CD14-positive monocyte (primary cell): ENCODE results near the gene FBXO48. TPM values are rescaled to one million over a fixed set of nuclear protein-coding genes. Genes with fewer than 3 reads are reported as not detected.

ENCODE experiments used
- DNase-seq, 3 donors: peaks; one replicate each; pipeline ENCODE4 v3.0.0-alpha.2; 2011 to 2022
- H2AFZ ChIP-seq: 2 replicates; pipeline ENCODE4 v1.6.0; 2012; ENCODE audit warnings: mild to moderate bottlenecking, low read depth, low read length, inconsistent platforms; ENCODE audit not compliant: insufficient read depth, poor library complexity, severe bottlenecking
- H3K27ac ChIP-seq, 2 donors: 1 replicate in 1 of 2; 2 replicates in 1 of 2; pipeline ENCODE4 v1.5.1; 2012 to 2013; ENCODE audit warnings: low read length in 2 of 2, control low read depth in 1 of 2, inconsistent platforms in 1 of 2, low read depth in 1 of 2, mild to moderate bottlenecking in 1 of 2
- H3K27me3 ChIP-seq, 2 donors: one replicate each; pipeline versions ENCODE4 v1.6.0 to v1.6.1; 2011 to 2013; ENCODE audit warnings: low read length in 2 of 2; ENCODE audit not compliant: control insufficient read depth in 2 of 2, insufficient read depth in 2 of 2
- H3K36me3 ChIP-seq, 2 donors: replicated peaks in 1 of 2; 1 replicate in 1 of 2; 2 replicates in 1 of 2; pipeline versions ENCODE4 v1.5.1 to v1.6.1; 2012 to 2013; ENCODE audit warnings: low read length in 2 of 2, control low read depth in 1 of 2, inconsistent platforms in 1 of 2, mild to moderate bottlenecking in 1 of 2; ENCODE audit not compliant: insufficient read depth in 2 of 2, control insufficient read depth in 1 of 2
- H3K4me1 ChIP-seq, 2 donors: 1 replicate in 1 of 2; 2 replicates in 1 of 2; pipeline versions ENCODE4 v1.5.1 to v1.6.1; 2012 to 2013; ENCODE audit warnings: low read length in 2 of 2, control low read depth in 1 of 2, inconsistent platforms in 1 of 2, mild to moderate bottlenecking in 1 of 2, moderate library complexity in 1 of 2; ENCODE audit not compliant: insufficient read depth in 2 of 2, control insufficient read depth in 1 of 2
- H3K4me2 ChIP-seq: replicated peaks from 2 replicates; pipeline ENCODE3; 2012; ENCODE audit warnings: low read length, moderate library complexity, mild to moderate bottlenecking; ENCODE audit not compliant: poor library complexity, severe bottlenecking; ENCODE audit errors: extremely low read depth
- H3K4me3 ChIP-seq, 3 experiments: fragments of 200-600 bp in 1 of 3; sonication (generic) in 1 of 3; replicated peaks in 1 of 3; 1 replicate in 2 of 3; 2 replicates in 1 of 3; pipeline ENCODE4 v1.5.1; 2011 to 2013; ENCODE audit warnings: low read length in 3 of 3, mild to moderate bottlenecking in 3 of 3, control low read depth in 2 of 3, low read depth in 2 of 3, inconsistent platforms in 1 of 3, moderate library complexity in 1 of 3
- H3K79me2 ChIP-seq: 2 replicates; pipeline ENCODE4 v1.6.0; 2012; ENCODE audit warnings: mild to moderate bottlenecking, control low read depth, inconsistent platforms, low read length, moderate library complexity; ENCODE audit not compliant: insufficient read depth
- H3K9ac ChIP-seq: 2 replicates; pipeline ENCODE4 v1.6.0; 2017; ENCODE audit warnings: low read length, mild to moderate bottlenecking; ENCODE audit not compliant: insufficient read depth, poor library complexity, severe bottlenecking
- H3K9me3 ChIP-seq, 2 donors: replicated peaks in 1 of 2; 1 replicate in 1 of 2; 2 replicates in 1 of 2; pipeline versions ENCODE4 v1.5.1 to v1.6.1; 2012 to 2013; ENCODE audit warnings: low read length in 2 of 2, control low read depth in 1 of 2; ENCODE audit not compliant: control insufficient read depth in 1 of 2, insufficient read depth in 1 of 2
- H4K20me1 ChIP-seq: 2 replicates; pipeline ENCODE4 v1.6.0; 2012; ENCODE audit warnings: mild to moderate bottlenecking, low read length, control low read depth, moderate library complexity; ENCODE audit not compliant: insufficient read depth
- H3K27ac Mint-ChIP-seq, 7 donors: one replicate each; pipeline ENCODE4 v1.8.0; 2020; ENCODE audit warnings: mild to moderate bottlenecking in 7 of 7, mixed read lengths in 7 of 7, moderate library complexity in 6 of 7, inconsistent platforms in 2 of 7
- H3K27me3 Mint-ChIP-seq, 3 donors: one replicate each; pipeline ENCODE4 v1.8.0; 2021 to 2022; ENCODE audit warnings: low read depth in 3 of 3, mild to moderate bottlenecking in 3 of 3, mixed read lengths in 3 of 3, moderate library complexity in 3 of 3, inconsistent platforms in 1 of 3
- H3K36me3 Mint-ChIP-seq, 2 donors: one replicate each; pipeline ENCODE4 v1.8.0; 2020; ENCODE audit warnings: mixed read lengths in 2 of 2, inconsistent platforms in 1 of 2, mild to moderate bottlenecking in 1 of 2
- H3K4me1 Mint-ChIP-seq: one replicate; pipeline ENCODE4 v1.8.0; 2020; ENCODE audit warnings: mild to moderate bottlenecking, mixed read lengths
- H3K4me3 Mint-ChIP-seq, 2 donors: one replicate each; pipeline ENCODE4 v1.8.0; 2020; ENCODE audit warnings: mild to moderate bottlenecking in 2 of 2, mixed read lengths in 2 of 2, moderate library complexity in 1 of 2
- H3K9me3 Mint-ChIP-seq, 7 donors: one replicate each; pipeline ENCODE4 v1.8.0; 2020 to 2022; ENCODE audit warnings: mixed read lengths in 7 of 7, mild to moderate bottlenecking in 6 of 7, moderate library complexity in 6 of 7, inconsistent platforms in 2 of 7
- CTCF ChIP-seq: fragments of 200-600 bp; IDR thresholded peaks from one replicate; pipeline ENCODE4 v1.8.0; 2022; ENCODE audit warnings: antibody characterized with exemption, mild to moderate bottlenecking
- WGBS: methylation state at CpG from one replicate; pipeline ENCODE4 v1.1.5; 2013; ENCODE audit warnings: missing lambda C conversion rate; ENCODE audit not compliant: insufficient coverage; 5-methylcytosine and 5-hydroxymethylcytosine counted together
- intact Hi-C, 2 donors: fragments of 100-400 bp; cut with micrococcal nuclease; formaldehyde crosslinking; loops; one replicate each; pipeline versions ENCODE4 v1.15.0 to v1.15.1; 2023
- polyA plus RNA-seq, 3 donors: library from polyadenylated mRNA; depleted of rRNA in 1 of 3; unstranded in 2 of 3; stranded (reverse) in 1 of 3; fragments of 300-500 nt in 2 of 3; fragments of >200 nt in 1 of 3; fragmentation: Illumina TruSeq in 2 of 3; gene quantifications; 1 replicate in 2 of 3; 2 replicates in 1 of 3; pipeline ENCODE4 v1.2.3, GENCODE V29; 2012 to 2021

Gene FBXO48
- polyA plus RNA-seq, 3 donors, result 0.08 to 0.85 (median 0.31) TPM

- Mint-ChIP-seq H3K9me3 (peaks cover 0 to 3% (median under 1%) of the 10 kb centered on the region in 7 donors), H3K4me3 (no peak overlapping the region), H3K4me1 (peaks cover 29% of the 10 kb centered on the region), H3K27ac (no peak overlapping the region), H3K27me3 (no peaks in the 10 kb centered on the region), H3K36me3 (no peaks in the 10 kb centered on the region)
- Histone ChIP-seq H3K9me3 (peaks cover 0 to under 1% of the 10 kb centered on the region in 2 donors), H3K27ac (no peak overlapping the region), H2AFZ (no peak overlapping the region), H3K4me3 (no peak overlapping the region), H3K9ac (no peak overlapping the region), H3K4me1 (peaks cover 25 to 26% of the 10 kb centered on the region in 2 donors), H4K20me1 (no peaks in the 10 kb centered on the region), H3K27me3 (no peaks in the 10 kb centered on the region), H3K79me2 (peaks cover 2% of the 10 kb centered on the region), H3K36me3 (no peaks in the 10 kb centered on the region), H3K4me2 (no peak overlapping the region)
- WGBS, result no CpG with 5 or more reads among the region's 2 CpGs
- DNase-seq, result no peak
- intact Hi-C loops, result loop anchor here (1.0 to 10.0 kb wide), 4 partner anchors 75 to 320 kb away; partner anchors contain the start of gene PLEK (in 1 of the 2)
- peak; percentile 60 for TF ChIP-seq CTCF
Measured at GRCh38 chr2:68441994-68442322, 25.1 kb downstream of the FBXO48 start.

- Histone ChIP-seq H2AFZ (no peak overlapping the region), H3K9me3 (no peaks in the 10 kb centered on the region), H3K4me3 (peak overlapping the region in 1 of 3 experiments; percentile 28), H3K9ac (no peak overlapping the region), H3K4me2 (peak overlapping the region; percentile 38), H3K27me3 (no peaks in the 10 kb centered on the region), H3K79me2 (peaks cover 2% of the 10 kb centered on the region), H3K27ac (peak overlapping the region; percentile 39 to 69), H4K20me1 (no peaks in the 10 kb centered on the region), H3K4me1 (peaks cover 25 to 26% of the 10 kb centered on the region in 2 donors), H3K36me3 (no peaks in the 10 kb centered on the region)
- peak; percentile 90 for TF ChIP-seq CTCF
- DNase-seq, result peak; percentile 93 to 99 (median 97)
- intact Hi-C loops, result loop anchor here (1.0 to 10.0 kb wide), 4 partner anchors 74 to 319 kb away; partner anchors contain the start of gene PLEK (in 1 of the 2)
- 42% methylated on average over 4 of the region's 6 CpGs for WGBS
- Mint-ChIP-seq H3K36me3 (no peaks in the 10 kb centered on the region), H3K27me3 (no peaks in the 10 kb centered on the region), H3K27ac (peak overlapping the region; percentile 85 to 95 (median 93)), H3K9me3 (peaks cover 0 to 2% (median 0%) of the 10 kb centered on the region in 7 donors), H3K4me1 (peaks cover 30% of the 10 kb centered on the region), H3K4me3 (peak overlapping the region in 1 of 2 donors; percentile 26)
Measured at GRCh38 chr2:68441179-68441993, 25.7 kb downstream of the FBXO48 start.
